ENCODE results near the gene TBCE.

- TF ChIP-seq CTCF (IDR thresholded peaks at IDR 0.05 in 2 of 3, conservative IDR thresholded peaks at IDR 0.05 in 1 of 3; ENCODE audit: borderline replicate concordance in 1 of 3, insufficient read depth in 1 of 3, low read depth in 2 of 3, low read length in 2 of 3) (no peak), CEBPB (IDR thresholded peaks at IDR 0.05; ENCODE audit: low read depth) (no peak), POLR2AphosphoS5 (IDR thresholded peaks at IDR 0.05; ENCODE audit: low read depth, low read length) (no peak), RAD21 (IDR thresholded peaks at IDR 0.05; ENCODE audit: low read depth) (no peak), POLR2A (IDR thresholded peaks at IDR 0.05; ENCODE audit: borderline replicate concordance, extremely low read depth, insufficient read depth, insufficient read length) (no peak), EZH2phosphoT487 (IDR thresholded peaks at IDR 0.05; ENCODE audit: borderline replicate concordance) (no peak), SIN3A (IDR thresholded peaks at IDR 0.05; ENCODE audit: low read depth) (no peak), SP1 (IDR thresholded peaks at IDR 0.05; ENCODE audit: low read depth) (no peak), ZNF274 (IDR thresholded peaks at IDR 0.05; ENCODE audit: low read depth, low read length) (no peak), JUND (IDR thresholded peaks at IDR 0.05) (no peak), SRF (IDR thresholded peaks at IDR 0.05; ENCODE audit: low read depth) (no peak), CBX3 (IDR thresholded peaks at IDR 0.05; ENCODE audit: low read depth) (no peak)
- TF ChIP-seq, protein P1, sequence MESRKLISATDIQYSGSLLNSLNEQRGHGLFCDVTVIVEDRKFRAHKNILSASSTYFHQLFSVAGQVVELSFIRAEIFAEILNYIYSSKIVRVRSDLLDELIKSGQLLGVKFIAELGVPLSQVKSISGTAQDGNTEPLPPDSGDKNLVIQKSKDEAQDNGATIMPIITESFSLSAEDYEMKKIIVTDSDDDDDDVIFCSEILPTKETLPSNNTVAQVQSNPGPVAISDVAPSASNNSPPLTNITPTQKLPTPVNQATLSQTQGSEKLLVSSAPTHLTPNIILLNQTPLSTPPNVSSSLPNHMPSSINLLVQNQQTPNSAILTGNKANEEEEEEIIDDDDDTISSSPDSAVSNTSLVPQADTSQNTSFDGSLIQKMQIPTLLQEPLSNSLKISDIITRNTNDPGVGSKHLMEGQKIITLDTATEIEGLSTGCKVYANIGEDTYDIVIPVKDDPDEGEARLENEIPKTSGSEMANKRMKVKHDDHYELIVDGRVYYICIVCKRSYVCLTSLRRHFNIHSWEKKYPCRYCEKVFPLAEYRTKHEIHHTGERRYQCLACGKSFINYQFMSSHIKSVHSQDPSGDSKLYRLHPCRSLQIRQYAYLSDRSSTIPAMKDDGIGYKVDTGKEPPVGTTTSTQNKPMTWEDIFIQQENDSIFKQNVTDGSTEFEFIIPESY (IDR thresholded peaks at IDR 0.05; ENCODE audit: extremely low read depth, insufficient replicate concordance, low read length), result no peak
Measured at GRCh38 chr1:235485558-235485957, 118.3 kb downstream of the TBCE start.

Measured in HCT116 (cell line).